ENCODE data around the gene TSKU. TPM values are rescaled to one million over a fixed set of nuclear protein-coding genes. Genes with fewer than 3 reads are reported as not detected.
A peak's percentile ranks its signal among the peaks of the same experiment; 100 is the strongest.

Gene TSKU
- total and polyA plus RNA-seq, 2 donors (not counting 1 experiment from before 2014, with no cell fraction given): 5.0 to 10.6 TPM

- H3K4me1 ChIP-seq (ENCODE audit: control insufficient read depth, extremely low read depth, insufficient read depth, low read length): peaks cover 8% of the 10 kb centered on the region
- no peak overlapping the region for H3K4me3 ChIP-seq (replicated peaks in 1 of 4; ENCODE audit: control extremely low read depth in 1 of 4, insufficient read depth in 1 of 4, low read depth in 3 of 4, low read length in 4 of 4)
- no peaks in the 10 kb centered on the region for H4K20me1 ChIP-seq (ENCODE audit: control insufficient read depth, extremely low read depth, insufficient read depth, low read length)
- no peak overlapping the region for H3K9ac ChIP-seq (ENCODE audit: insufficient read depth, low read length)
- no peak overlapping the region for H2AFZ ChIP-seq (ENCODE audit: low read length)
- H3K4me2 ChIP-seq (ENCODE audit: extremely low read depth, insufficient read depth, low read length): no peak overlapping the region
- H3K27me3 ChIP-seq (ENCODE audit: control insufficient read depth, insufficient read depth, low read length): no peaks in the 10 kb centered on the region
- no peaks in the 10 kb centered on the region for H3K79me2 ChIP-seq (ENCODE audit: control insufficient read depth, insufficient read depth, low read length)
- no peak for DNase-seq (ENCODE audit: low read depth in 2 of 2)
- no peaks in the 10 kb centered on the region for H3K36me3 ChIP-seq (ENCODE audit: control insufficient read depth, insufficient read depth, low read length)
- H3K27ac ChIP-seq (ENCODE audit: insufficient read depth, low read length): no peak overlapping the region
- TF ChIP-seq CTCF (conservative IDR thresholded peaks at IDR 0.05 in 1 of 2, IDR thresholded peaks at IDR 0.05 in 1 of 2; ENCODE audit: low read depth in 1 of 2, low read length in 2 of 2): no peak
- no peak for TF ChIP-seq EZH2 (IDR thresholded peaks at IDR 0.05; ENCODE audit: low read length, missing control alignments)
- no peaks in the 10 kb centered on the region for H3K9me3 ChIP-seq (ENCODE audit: control insufficient read depth, insufficient read depth, low read depth, low read length)
Observed at GRCh38 chr11:76800466-76801200, 17.5 kb downstream of the TSKU start.

- Histone ChIP-seq H4K20me1 (ENCODE audit: control insufficient read depth, extremely low read depth, insufficient read depth, low read length) (no peaks in the 10 kb centered on the region), H3K27ac (ENCODE audit: insufficient read depth, low read length) (no peak overlapping the region), H3K4me1 (ENCODE audit: control insufficient read depth, extremely low read depth, insufficient read depth, low read length) (peaks cover 8% of the 10 kb centered on the region), H3K27me3 (ENCODE audit: control insufficient read depth, insufficient read depth, low read length) (no peaks in the 10 kb centered on the region), H3K4me3 (replicated peaks in 1 of 4; ENCODE audit: control extremely low read depth in 1 of 4, insufficient read depth in 1 of 4, low read depth in 3 of 4, low read length in 4 of 4) (no peak overlapping the region), H3K9me3 (ENCODE audit: control insufficient read depth, insufficient read depth, low read depth, low read length) (no peaks in the 10 kb centered on the region), H3K79me2 (ENCODE audit: control insufficient read depth, insufficient read depth, low read length) (no peaks in the 10 kb centered on the region), H2AFZ (ENCODE audit: low read length) (no peak overlapping the region), H3K4me2 (ENCODE audit: extremely low read depth, insufficient read depth, low read length) (no peak overlapping the region), H3K9ac (ENCODE audit: insufficient read depth, low read length) (no peak overlapping the region), H3K36me3 (ENCODE audit: control insufficient read depth, insufficient read depth, low read length) (no peaks in the 10 kb centered on the region)
- no peak for TF ChIP-seq CTCF (conservative IDR thresholded peaks at IDR 0.05 in 1 of 2, IDR thresholded peaks at IDR 0.05 in 1 of 2; ENCODE audit: low read depth in 1 of 2, low read length in 2 of 2)
- TF ChIP-seq EZH2 (IDR thresholded peaks at IDR 0.05; ENCODE audit: low read length, missing control alignments): no peak
- DNase-seq (ENCODE audit: low read depth in 2 of 2): no peak
Observed at GRCh38 chr11:76801225-76801624, 18.1 kb downstream of the TSKU start.

- Histone ChIP-seq H3K4me1 (ENCODE audit: control insufficient read depth, extremely low read depth, insufficient read depth, low read length) (peaks cover 8% of the 10 kb centered on the region), H2AFZ (ENCODE audit: low read length) (no peak overlapping the region), H3K27me3 (ENCODE audit: control insufficient read depth, insufficient read depth, low read length) (no peaks in the 10 kb centered on the region), H3K9me3 (ENCODE audit: control insufficient read depth, insufficient read depth, low read depth, low read length) (no peaks in the 10 kb centered on the region), H3K79me2 (ENCODE audit: control insufficient read depth, insufficient read depth, low read length) (no peaks in the 10 kb centered on the region), H3K27ac (ENCODE audit: insufficient read depth, low read length) (no peak overlapping the region), H3K36me3 (ENCODE audit: control insufficient read depth, insufficient read depth, low read length) (no peaks in the 10 kb centered on the region), H4K20me1 (ENCODE audit: control insufficient read depth, extremely low read depth, insufficient read depth, low read length) (no peaks in the 10 kb centered on the region), H3K4me3 (replicated peaks in 1 of 4; ENCODE audit: control extremely low read depth in 1 of 4, insufficient read depth in 1 of 4, low read depth in 3 of 4, low read length in 4 of 4) (no peak overlapping the region), H3K9ac (ENCODE audit: insufficient read depth, low read length) (no peak overlapping the region), H3K4me2 (ENCODE audit: extremely low read depth, insufficient read depth, low read length) (no peak overlapping the region)
- no peak for TF ChIP-seq EZH2 (IDR thresholded peaks at IDR 0.05; ENCODE audit: low read length, missing control alignments)
- TF ChIP-seq CTCF (conservative IDR thresholded peaks at IDR 0.05 in 1 of 2, IDR thresholded peaks at IDR 0.05 in 1 of 2; ENCODE audit: low read depth in 1 of 2, low read length in 2 of 2): no peak
- peak in 1 of 2 donors; percentile 42 for DNase-seq (ENCODE audit: low read depth in 2 of 2)
Observed at GRCh38 chr11:76801736-76802135, 18.6 kb downstream of the TSKU start.
